Epithelial cell of umbilical artery (primary cell): ENCODE measurements around the gene MISP. TPM values are rescaled to one million over a fixed set of nuclear protein-coding genes. Genes with fewer than 3 reads are reported as not detected.

Experiments
- total RNA-seq: library from RNA; depleted of rRNA; stranded (reverse); fragments of >200 nt; gene quantifications from 2 replicates; pipeline ENCODE4 v1.2.3, GENCODE V29; 2014

Gene MISP, protein sequence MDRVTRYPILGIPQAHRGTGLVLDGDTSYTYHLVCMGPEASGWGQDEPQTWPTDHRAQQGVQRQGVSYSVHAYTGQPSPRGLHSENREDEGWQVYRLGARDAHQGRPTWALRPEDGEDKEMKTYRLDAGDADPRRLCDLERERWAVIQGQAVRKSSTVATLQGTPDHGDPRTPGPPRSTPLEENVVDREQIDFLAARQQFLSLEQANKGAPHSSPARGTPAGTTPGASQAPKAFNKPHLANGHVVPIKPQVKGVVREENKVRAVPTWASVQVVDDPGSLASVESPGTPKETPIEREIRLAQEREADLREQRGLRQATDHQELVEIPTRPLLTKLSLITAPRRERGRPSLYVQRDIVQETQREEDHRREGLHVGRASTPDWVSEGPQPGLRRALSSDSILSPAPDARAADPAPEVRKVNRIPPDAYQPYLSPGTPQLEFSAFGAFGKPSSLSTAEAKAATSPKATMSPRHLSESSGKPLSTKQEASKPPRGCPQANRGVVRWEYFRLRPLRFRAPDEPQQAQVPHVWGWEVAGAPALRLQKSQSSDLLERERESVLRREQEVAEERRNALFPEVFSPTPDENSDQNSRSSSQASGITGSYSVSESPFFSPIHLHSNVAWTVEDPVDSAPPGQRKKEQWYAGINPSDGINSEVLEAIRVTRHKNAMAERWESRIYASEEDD
- not detected in 2 replicates for total RNA-seq

DNA sequence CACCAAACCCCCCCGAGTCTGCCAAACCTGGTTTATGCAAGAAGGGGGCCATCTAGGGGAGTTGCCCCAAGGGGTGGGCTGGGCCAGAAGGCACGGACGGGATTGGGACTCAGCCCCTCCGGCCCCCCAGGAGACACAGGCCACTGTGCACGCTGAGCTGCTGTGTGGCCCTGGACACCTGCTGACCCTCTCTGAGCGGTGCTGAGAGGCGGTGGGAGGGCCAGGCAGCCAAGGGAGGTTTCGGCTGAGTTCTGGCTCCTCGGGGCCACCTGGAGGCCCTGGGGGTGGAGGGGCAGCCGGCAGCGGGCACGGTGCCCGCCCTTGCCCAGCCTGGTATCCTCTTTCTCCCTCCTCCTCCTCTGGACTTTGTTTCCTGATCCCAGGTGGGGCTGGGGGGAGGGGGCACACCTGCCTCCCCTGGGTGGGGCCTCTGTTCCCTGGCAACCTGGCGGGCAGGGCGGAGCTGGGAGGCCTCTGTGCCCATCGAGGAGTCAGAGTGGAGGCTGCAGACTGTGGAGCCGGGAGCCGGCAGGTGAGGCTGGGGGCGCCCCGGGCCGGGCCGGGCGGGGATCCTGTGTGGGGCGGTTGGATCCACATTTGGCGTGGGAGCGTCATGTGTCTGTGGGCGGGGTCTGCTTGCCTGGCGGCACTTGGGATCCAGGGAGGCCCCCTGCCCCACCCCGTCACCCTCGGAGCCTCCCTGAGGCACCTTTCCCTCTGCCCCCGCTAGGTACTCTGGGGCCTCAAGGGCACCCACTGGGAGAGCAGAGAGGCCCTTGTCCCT is at the start of gene MISP:
MISP (plus strand) TSS at position 473 of the 784 bp plus-strand sequence. CDS start 5,835 bp downstream, outside the sequence.

DNA sequence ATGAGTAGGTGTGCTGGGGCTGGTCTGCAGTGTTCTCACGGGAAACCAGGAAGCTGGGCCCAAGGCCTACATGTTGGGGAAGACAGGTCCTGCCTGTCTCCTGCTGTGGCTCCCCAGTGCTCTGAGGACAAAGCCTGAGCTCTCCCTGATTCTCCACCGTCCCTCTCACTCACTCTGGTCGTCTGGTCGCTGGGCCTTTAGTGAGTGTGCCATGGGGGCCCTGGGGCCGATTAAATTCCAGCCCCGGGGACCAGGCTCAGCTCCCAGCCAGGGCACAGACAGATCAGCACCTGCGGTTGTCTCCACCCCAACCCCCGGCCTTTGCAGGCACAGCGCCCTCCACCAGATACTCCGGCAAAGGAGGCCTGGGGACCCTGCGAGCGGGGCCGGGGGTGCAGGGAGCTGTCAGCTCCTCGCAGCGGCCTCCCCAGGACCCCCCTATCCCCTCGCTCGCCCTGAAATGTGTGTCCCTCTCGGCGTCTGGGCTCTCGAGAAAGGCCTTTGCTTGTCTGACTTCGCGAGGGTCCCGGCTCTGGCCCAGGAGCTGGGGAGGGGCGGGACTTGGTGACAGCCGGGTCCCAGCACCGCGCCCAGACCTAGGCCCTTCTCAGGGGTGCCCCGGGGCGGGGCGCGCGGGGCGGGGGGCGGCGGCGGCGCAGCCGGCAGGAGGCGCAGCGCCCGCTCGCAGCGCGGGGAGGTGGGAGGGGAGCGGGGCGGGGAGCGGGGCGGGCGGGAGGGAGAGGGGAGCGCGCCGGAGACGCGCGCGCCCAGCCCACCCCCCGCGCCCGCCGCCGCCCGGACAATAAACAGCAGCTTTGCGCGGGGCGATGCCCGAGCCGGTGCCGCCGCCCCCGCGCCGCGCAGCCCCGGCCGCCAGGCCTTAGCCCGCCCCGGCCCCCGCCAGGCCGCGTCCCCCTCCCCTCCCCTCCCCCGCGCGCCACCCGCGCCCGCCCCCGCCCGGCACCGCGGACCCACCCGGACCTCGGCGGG is 42.5 kb upstream of the MISP start, which contains the start of gene PALM:
PALM (plus strand) TSS at position 782 of the 990 bp plus-strand sequence. CDS start 212 bp downstream, outside the sequence.

DNA sequence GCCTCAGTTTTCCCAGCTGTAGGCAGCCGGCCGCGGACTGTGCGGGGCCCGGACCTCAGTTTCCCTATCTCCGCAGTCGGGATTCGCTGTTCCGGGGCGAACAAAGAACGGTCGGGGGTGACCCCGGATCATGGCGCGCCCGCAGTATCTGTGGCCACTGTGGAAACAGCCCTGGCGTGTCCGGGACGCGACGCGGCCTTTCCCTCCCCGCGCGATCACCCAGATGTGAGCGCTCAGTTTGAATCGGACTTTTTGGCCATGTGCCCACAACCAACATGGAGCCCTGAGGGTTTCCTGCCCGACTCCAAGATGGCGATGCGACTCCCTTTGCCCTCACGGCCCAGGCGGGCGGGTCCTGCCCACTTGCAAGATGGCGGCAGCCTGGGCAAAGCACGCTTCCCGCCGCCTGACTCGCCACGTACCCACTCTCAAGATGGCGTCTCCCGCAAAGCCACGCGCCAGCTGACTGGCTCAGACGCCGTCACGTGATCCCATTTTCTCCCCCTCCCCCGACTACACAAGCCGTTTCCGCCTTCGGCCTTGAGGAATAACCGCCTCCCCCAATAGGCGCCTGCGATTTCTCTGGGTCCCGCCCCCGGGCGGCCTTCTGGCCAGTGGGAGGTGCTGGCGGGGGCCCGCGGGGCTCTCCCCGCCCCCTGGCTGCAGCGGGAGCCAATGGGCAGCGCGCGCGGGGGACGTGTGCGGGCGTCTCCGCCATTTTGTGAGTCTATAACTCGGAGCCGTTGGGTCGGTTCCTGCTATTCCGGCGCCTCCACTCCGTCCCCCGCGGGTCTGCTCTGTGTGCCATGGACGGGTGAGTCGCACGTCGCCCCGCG is 46.0 kb downstream of the MISP start, which contains the start of gene PTBP1:
PTBP1 (plus strand) TSS at position 761 of the 836 bp plus-strand sequence; CDS start at position 807, 46 bp downstream.

Other genes starting within 250 kb of the MISP start
- gene TPGS1, start 243.6 kb upstream of the MISP start, total RNA-seq: 41.3 and 56.2 TPM in 2 replicates
- 87.4 and 97.4 TPM in 2 replicates for gene CDC34, start 219.4 kb upstream of the MISP start, total RNA-seq
- not detected in 2 replicates for gene GZMM, start 207.1 kb upstream of the MISP start, total RNA-seq
- gene BSG, start 178.5 kb upstream of the MISP start, total RNA-seq: 307 and 357 TPM in 2 replicates
- under 0.01 and 1.3 TPM in 2 replicates for gene HCN2, start 161.2 kb upstream of the MISP start, total RNA-seq
- 25.3 and 27.5 TPM in 2 replicates for gene POLRMT, start 117.6 kb upstream of the MISP start, total RNA-seq
- not detected in 2 replicates for gene FGF22, start 111.2 kb upstream of the MISP start, total RNA-seq
- gene RNF126, start 87.9 kb upstream of the MISP start, total RNA-seq: 38.3 and 40.9 TPM in 2 replicates
- 18.1 and 47.4 TPM in 2 replicates for gene FSTL3, start 74.7 kb upstream of the MISP start, total RNA-seq
- gene PRSS57, start 55.7 kb upstream of the MISP start, total RNA-seq: not detected in 2 replicates
- gene PALM, start 42.2 kb upstream of the MISP start, total RNA-seq: 2.4 and 5.5 TPM in 2 replicates
- 107 and 220 TPM in 2 replicates for gene PTBP1, start 46.3 kb downstream of the MISP start, total RNA-seq
- 0.15 and 0.97 TPM in 2 replicates for gene PLPPR3, start 70.8 kb downstream of the MISP start, total RNA-seq
- gene AZU1, start 76.7 kb downstream of the MISP start, total RNA-seq: not detected in 2 replicates
- not detected in 2 replicates for gene PRTN3, start 89.9 kb downstream of the MISP start, total RNA-seq
- not detected in 2 replicates for gene ELANE, start 101.2 kb downstream of the MISP start, total RNA-seq
- 0.30 and 1.3 TPM in 2 replicates for gene CFD, start 108.6 kb downstream of the MISP start, total RNA-seq
- 17.2 and 23.4 TPM in 2 replicates for gene MED16, start 142.1 kb downstream of the MISP start, total RNA-seq
- not detected in 2 replicates for gene RNU6-9, start 142.4 kb downstream of the MISP start, total RNA-seq
- gene R3HDM4, start 162.1 kb downstream of the MISP start, total RNA-seq: 14.0 and 18.8 TPM in 2 replicates
- gene KISS1R, start 166.2 kb downstream of the MISP start, total RNA-seq: not detected in 2 replicates
- gene ARID3A, start 174.9 kb downstream of the MISP start, total RNA-seq: 2.7 and 7.1 TPM in 2 replicates
- 83.3 and 118 TPM in 2 replicates for gene WDR18, start 233.2 kb downstream of the MISP start, total RNA-seq
- 0.65 TPM in 1 of 2 replicates, not detected in the other for gene GRIN3B, start 249.3 kb downstream of the MISP start, total RNA-seq